Right cardiac atrium (tissue), 5 donors: ENCODE measurements around the gene ATP4B. TPM values are rescaled to one million over a fixed set of nuclear protein-coding genes. Genes with fewer than 3 reads are reported as not detected.
A peak's percentile ranks its signal among the peaks of the same experiment; 100 is the strongest.

Source experiments
- ATAC-seq, 2 donors: fragments of 200-7000 bp; cut with Tn5 transposase; one replicate each; pipeline versions ENCODE4 v1.8.0 to v1.9.1; 2020; ENCODE audit warnings: moderate library complexity in 2 of 2, mild to moderate bottlenecking in 1 of 2
- DNase-seq, 3 donors: peaks; one replicate each; pipeline ENCODE4 v3.0.0-alpha.2; 2020
- H3K27ac ChIP-seq: one replicate; pipeline ENCODE4 v1.5.1; 2013; ENCODE audit warnings: mild to moderate bottlenecking, low read length, control low read depth, moderate library complexity
- H3K27me3 ChIP-seq: one replicate; pipeline ENCODE4 v1.6.1; 2013; ENCODE audit not compliant: control insufficient read depth, insufficient read depth
- H3K4me1 ChIP-seq: one replicate; pipeline ENCODE4 v1.6.1; 2013; ENCODE audit warnings: low read length; ENCODE audit not compliant: control insufficient read depth, insufficient read depth
- H3K4me3 ChIP-seq: one replicate; pipeline ENCODE4 v1.5.1; 2013; ENCODE audit warnings: low read length, control low read depth
- H3K9me3 ChIP-seq: one replicate; pipeline ENCODE4 v1.6.1; 2013; ENCODE audit warnings: low read length; ENCODE audit not compliant: control insufficient read depth
- WGBS: extraction: QIAGEN DNeasy Blood & Tissue Kit; methylation state at CpG from one replicate; pipeline ENCODE4 v1.1.7; 2013; 5-methylcytosine and 5-hydroxymethylcytosine counted together
- intact Hi-C, 4 donors: fragments of 100-400 bp; cut with DNase I; formaldehyde crosslinking; loops; one replicate each; pipeline versions ENCODE4 v1.11.0 to v1.14.0; 2022 to 2023
- polyA plus RNA-seq: library from polyadenylated mRNA; stranded (reverse); fragments of 200-250 nt; gene quantifications from one replicate; pipeline ENCODE4 v1.2.3, GENCODE V29; 2013
- total RNA-seq, 4 donors: library from RNA; stranded (reverse); fragmentation: NEBNext Ultra II Directional; extraction: Animal tissue kit (Norgen Biotek cat#: 25700); gene quantifications; one replicate each; pipeline ENCODE4 v1.2.1, GENCODE V29; 2021
- donor health status: healthy with polysubstance abuse.
- donor health status: DM: no; HTN: yes; CAD: no.
- donor health status: DM: no; HTN: no; CAD: no.
- donor health status: DM: no; HTN: yes; CAD: no; lungs with severe emphysema.
- donor health status: DM: yes; HTN: yes; CAD: no.

ATP4B gene
- total and polyA plus RNA-seq, 5 donors: not detected

GRCh38 chr13:113611996-113612395 is 46.0 kb downstream of the ATP4B start:
- ATAC-seq (no peak), DNase-seq (peak in 1 of 3 donors; percentile 5)
- WGBS: 93% methylated on average over 5 of the region's 5 CpGs
- Histone ChIP-seq H3K27ac (no peak overlapping the region), H3K4me1 (peaks cover 3% of the 10 kb centered on the region), H3K9me3 (no peaks in the 10 kb centered on the region), H3K27me3 (no peaks in the 10 kb centered on the region), H3K4me3 (no peak overlapping the region)
- intact Hi-C loops: no loop called here

DNA sequence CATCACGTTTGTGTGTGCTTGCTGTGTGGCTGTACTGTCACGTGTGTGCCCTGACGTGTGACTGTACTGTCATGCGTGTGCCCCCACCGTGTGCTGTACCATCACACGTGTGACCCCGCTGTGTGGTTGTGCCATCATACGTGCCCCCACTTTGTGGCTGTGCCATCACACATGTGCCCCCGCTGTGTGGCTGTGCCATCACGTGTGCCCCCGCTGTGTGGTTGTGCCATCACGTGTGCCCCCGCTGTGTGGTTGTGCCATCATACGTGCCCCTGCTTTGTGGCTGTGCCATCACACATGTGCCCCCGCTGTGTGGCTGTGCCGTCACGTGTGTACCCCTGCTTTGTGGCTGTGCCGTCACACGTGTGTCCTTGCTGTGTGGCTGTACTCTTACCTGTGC is 47.7 kb downstream of the ATP4B start:
- H3K9me3 ChIP-seq: no peaks in the 10 kb centered on the region
- 96% methylated on average over 19 of the region's 19 CpGs for WGBS
- H3K4me1 ChIP-seq: no peaks in the 10 kb centered on the region
- peak in 2 of 3 donors; percentile 24 to 35 for DNase-seq
- H3K4me3 ChIP-seq: no peak overlapping the region
- H3K27ac ChIP-seq: no peak overlapping the region
- ATAC-seq: no peak
- intact Hi-C loops: no loop called here
- H3K27me3 ChIP-seq: no peaks in the 10 kb centered on the region

GRCh38 chr13:113609616-113610015 is 48.4 kb downstream of the ATP4B start:
- 96% methylated on average over 13 of the region's 13 CpGs for WGBS
- no peak for ATAC-seq
- intact Hi-C loops: no loop called here

GRCh38 chr13:113608967-113609533 is 48.9 kb downstream of the ATP4B start:
- Histone ChIP-seq H3K9me3 (no peaks in the 10 kb centered on the region), H3K4me3 (no peak overlapping the region), H3K4me1 (no peaks in the 10 kb centered on the region), H3K27me3 (no peaks in the 10 kb centered on the region), H3K27ac (no peak overlapping the region)
- ATAC-seq: no peak
- DNase-seq: peak in 1 of 3 donors; percentile 34
- intact Hi-C loops: no loop called here
- 88% methylated on average over 22 of the region's 22 CpGs for WGBS

More at GRCh38 chr13:113609616-113610015, 48.4 kb downstream of the ATP4B start:
- H3K4me1 ChIP-seq: no peaks in the 10 kb centered on the region
- no peaks in the 10 kb centered on the region for H3K9me3 ChIP-seq
- no peaks in the 10 kb centered on the region for H3K27me3 ChIP-seq
- no peak overlapping the region for H3K27ac ChIP-seq
- no peak overlapping the region for H3K4me3 ChIP-seq
- peak in 2 of 3 donors; percentile 23 to 24 for DNase-seq

DNA sequence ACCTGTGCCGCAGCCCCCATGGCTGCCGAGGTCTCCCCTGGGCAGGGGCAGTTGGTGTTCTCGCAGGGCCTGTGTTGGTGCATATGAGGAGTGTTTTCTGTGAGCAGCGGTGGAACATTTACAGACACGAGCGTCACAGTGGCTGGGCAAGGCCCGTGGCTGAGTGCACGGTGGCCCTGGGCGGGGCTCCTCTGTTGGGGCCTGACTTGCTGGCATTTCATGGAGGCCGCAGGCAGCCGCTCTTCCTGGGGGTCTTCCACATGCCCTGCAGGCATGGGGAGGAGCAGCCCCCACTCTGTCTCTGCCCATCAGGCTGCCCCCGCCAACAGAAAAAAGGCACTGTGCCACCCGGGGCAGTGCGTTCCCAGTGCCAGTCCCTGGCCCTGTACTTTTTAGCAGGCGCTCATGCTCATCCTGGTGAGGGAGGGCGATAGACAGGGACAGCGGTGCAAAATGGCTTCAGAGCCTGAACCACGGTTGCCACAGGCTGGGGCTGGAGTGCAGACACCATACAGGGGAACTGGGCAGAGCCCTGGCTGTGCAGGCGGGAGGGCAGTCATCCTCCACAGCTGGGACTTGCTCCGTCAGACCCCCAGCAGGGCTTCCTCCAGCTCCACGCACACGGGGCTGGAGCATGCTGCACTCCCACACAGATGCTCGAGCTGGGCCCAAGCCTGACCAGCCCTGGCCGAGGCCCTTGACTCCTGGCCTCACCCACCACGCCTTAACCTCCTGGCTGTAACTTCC is 49.9 kb downstream of the ATP4B start:
- H3K27ac ChIP-seq: no peak overlapping the region
- no peaks in the 10 kb centered on the region for H3K27me3 ChIP-seq
- DNase-seq (peak in 1 of 3 donors; percentile 45), ATAC-seq (peak in 1 of 2 donors; percentile 43)
- no peak overlapping the region for H3K4me3 ChIP-seq
- 79% methylated on average over 25 of the region's 25 CpGs for WGBS
- intact Hi-C loops: no loop called here
- H3K4me1 ChIP-seq: no peaks in the 10 kb centered on the region
- H3K9me3 ChIP-seq: no peaks in the 10 kb centered on the region

DNA sequence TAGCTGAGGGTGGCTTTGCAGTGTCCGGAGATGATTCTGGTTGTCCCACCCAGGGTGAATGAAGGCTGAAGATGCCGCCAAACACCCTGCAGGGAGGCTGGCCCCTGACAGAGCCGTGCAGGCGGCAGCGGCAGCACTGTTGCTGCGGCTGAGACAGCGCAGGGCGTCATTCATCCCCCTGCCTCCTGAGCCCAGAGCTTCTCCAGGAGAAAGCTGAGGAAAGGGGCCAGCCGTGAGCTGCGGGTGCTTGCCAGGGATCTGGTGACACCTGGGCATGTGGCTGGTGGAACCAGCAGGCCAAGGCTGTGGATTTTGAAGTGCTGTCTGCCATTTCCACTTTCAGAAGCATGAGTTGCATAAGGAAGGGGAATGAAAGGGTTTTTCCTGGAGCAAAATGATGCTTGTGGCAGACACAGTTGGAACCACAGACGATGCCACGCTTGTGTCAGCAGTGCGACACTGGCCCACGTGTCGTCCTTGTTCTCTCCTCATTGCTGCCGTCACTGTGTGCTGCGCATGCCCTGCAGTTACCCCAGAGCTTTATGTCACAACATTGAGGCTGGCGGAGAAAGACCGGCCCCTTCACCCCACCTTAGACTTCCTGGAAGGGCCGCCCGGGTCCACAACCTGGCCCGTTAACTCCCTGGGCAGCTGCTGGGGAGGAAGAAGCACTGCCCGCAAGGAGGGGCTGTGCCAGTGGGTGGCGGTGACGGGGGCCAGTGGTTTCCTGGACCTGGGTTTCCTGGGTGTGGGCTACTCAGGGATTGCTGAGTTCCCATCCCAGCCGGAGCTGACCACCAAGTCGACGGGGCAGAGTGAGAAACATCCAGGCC is 50.7 kb downstream of the ATP4B start:
- ATAC-seq (no peak), DNase-seq (peak in 2 of 3 donors; percentile 31 to 59)

DNA sequence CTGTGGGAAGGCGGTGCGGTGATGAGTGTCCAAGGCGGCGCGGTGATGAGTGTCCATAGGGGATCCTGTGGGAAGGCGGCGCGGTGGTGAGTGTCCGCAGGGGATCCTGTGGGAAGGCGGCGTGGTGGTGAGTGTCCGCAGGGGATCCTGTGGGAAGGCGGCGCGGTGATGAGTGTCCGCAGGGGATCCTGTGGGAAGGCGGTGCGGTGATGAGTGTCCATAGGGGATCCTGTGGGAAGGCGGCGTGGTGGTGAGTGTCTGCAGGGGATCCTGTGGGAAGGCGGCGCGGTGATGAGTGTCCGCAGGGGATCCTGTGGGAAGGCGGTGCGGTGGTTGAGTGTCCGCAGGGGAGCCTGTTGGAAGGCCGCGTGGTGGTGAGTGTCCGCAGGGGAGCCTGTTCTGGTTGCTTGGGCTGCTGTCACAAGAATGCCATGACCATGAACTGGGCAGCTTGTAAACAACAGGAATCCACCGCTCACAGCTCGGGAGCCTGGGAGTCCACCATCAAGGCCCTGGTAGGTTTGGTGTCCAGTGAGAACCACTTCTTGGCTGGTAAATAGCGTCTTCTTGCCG is 52.0 kb downstream of the ATP4B start:
- intact Hi-C loops: no loop called here
- H3K4me1 ChIP-seq: no peaks in the 10 kb centered on the region
- peak in 2 of 3 donors; percentile 22 to 23 for DNase-seq
- ATAC-seq: no peak
- H3K9me3 ChIP-seq: no peaks in the 10 kb centered on the region
- H3K27me3 ChIP-seq: no peaks in the 10 kb centered on the region
- H3K4me3 ChIP-seq: no peak overlapping the region
- H3K27ac ChIP-seq: no peak overlapping the region
- 97% methylated on average over 34 of the region's 34 CpGs for WGBS

More for the DNA sequence above, 50.7 kb downstream of the ATP4B start:
- Histone ChIP-seq H3K27me3 (no peaks in the 10 kb centered on the region), H3K4me3 (no peak overlapping the region), H3K4me1 (no peaks in the 10 kb centered on the region), H3K27ac (no peak overlapping the region), H3K9me3 (no peaks in the 10 kb centered on the region)
- intact Hi-C loops: no loop called here
- 88% methylated on average over 28 of the region's 28 CpGs for WGBS

- no peak overlapping the region for H3K4me3 ChIP-seq
- ATAC-seq: no peak
- intact Hi-C loops: no loop called here
- no peaks in the 10 kb centered on the region for H3K4me1 ChIP-seq
- H3K9me3 ChIP-seq: no peaks in the 10 kb centered on the region
- 98% methylated on average over 8 of the region's 8 CpGs for WGBS
- H3K27ac ChIP-seq: no peak overlapping the region
- peak in 1 of 3 donors; percentile 2 for DNase-seq
- H3K27me3 ChIP-seq: no peaks in the 10 kb centered on the region
Measured at GRCh38 chr13:113605461-113605860, 52.5 kb downstream of the ATP4B start.

DNA sequence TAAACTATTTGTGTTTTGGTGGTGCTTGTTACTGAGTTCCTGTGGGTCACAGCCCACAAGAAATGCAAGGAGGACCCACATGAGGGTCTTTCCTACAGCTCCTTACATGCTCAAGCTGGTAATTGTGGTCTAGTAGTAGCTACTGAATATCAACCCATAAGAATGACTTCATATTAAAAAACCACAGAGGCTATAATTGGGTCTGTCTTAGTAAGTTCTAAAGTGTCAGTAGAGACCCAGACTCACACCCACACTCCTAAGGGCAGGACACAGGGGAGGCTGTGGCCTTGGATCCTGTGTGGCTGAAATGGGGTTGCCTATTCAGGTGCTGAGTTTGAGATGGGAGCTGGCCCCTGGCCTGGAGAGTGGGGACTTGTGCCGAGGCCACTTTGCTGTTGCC is 53.8 kb downstream of the ATP4B start:
- H3K4me1 ChIP-seq: no peaks in the 10 kb centered on the region
- WGBS: 100% methylated on average over 1 of the region's 1 CpG
- no peak for ATAC-seq
- H3K9me3 ChIP-seq: no peaks in the 10 kb centered on the region
- H3K27me3 ChIP-seq: no peaks in the 10 kb centered on the region
- intact Hi-C loops: no loop called here
- H3K27ac ChIP-seq: no peak overlapping the region
- no peak for DNase-seq
- no peak overlapping the region for H3K4me3 ChIP-seq

DNA sequence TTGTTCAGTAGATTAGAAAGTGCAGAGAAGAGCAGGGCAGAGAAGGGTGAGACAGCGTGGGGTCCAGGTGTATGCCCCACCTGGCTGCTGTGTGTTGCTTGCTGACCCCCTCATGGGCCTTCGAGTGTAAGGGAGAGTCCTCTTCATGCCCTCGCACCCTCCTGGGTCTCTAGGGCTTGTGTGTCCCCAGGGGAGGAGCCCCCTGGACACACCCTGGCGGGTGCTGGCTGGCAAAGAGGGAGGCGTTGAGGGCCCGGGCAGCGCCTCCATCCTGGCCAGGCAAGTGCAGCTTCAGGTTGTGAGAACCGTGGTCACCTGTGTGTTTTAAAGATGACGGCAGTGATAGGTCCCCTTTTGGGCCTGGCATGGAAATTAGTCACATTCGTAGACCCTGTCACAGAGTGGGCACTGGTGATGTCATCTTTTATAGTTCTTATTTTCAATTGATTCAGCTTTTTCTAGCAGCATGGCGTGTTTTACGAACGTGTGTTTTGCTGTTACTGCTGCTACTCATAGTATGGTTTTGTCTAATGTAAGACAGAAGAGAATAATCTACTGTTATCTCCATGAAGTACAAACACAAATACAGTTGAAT is 54.8 kb downstream of the ATP4B start:
- intact Hi-C loops: no loop called here
- Histone ChIP-seq H3K27ac (no peak overlapping the region), H3K4me1 (no peaks in the 10 kb centered on the region), H3K27me3 (no peaks in the 10 kb centered on the region), H3K9me3 (no peaks in the 10 kb centered on the region), H3K4me3 (no peak overlapping the region)
- DNase-seq (peak in 1 of 3 donors; percentile 29), ATAC-seq (no peak)
- WGBS: 92% methylated on average over 13 of the region's 13 CpGs
